Astrocyte (in vitro differentiated cells and primary cell): ENCODE data around the gene PDGFC.

Experiments used
- CTCF ChIP-seq: IDR thresholded peaks from 2 replicates; pipeline ENCODE4 v1.5.1; 2011; ENCODE audit warnings: low read depth, mild to moderate bottlenecking, inconsistent platforms, low read length, moderate library complexity; ENCODE audit not compliant: insufficient read depth
- EZH2 ChIP-seq: IDR thresholded peaks from 2 replicates; pipeline ENCODE4 v1.6.1; 2012; ENCODE audit warnings: mild to moderate bottlenecking, low read length, inconsistent platforms; ENCODE audit not compliant: insufficient read depth

- no peak for TF ChIP-seq CTCF
- TF ChIP-seq EZH2, result no peak
These were observed 216.6 kb downstream of the PDGFC start for GRCh38 chr4:156754832-156755570.
